K562 (cell line): Measurements from ENCODE around the gene DYTN. TPM values are rescaled to one million over a fixed set of nuclear protein-coding genes. Genes with fewer than 3 reads are reported as not detected.

Experiments
- ATAC-seq: fragments of 200-7000 bp; cut with Tn5 transposase; 3 replicates; pipeline ENCODE4 v1.9.1; 2020; ENCODE audit warnings: moderate library complexity
- BruUV-seq: library from RNA; stranded (reverse); fragments of 400-500 nt; replicated peaks from 2 replicates; lab custom pipeline; 2021; lab: Mats Ljungman, UMichigan
- CTCF ChIA-PET: fragments of 300-600 bp; formaldehyde crosslinking; extraction: SDS; loops from one replicate; lab custom pipeline; 2021; ENCODE audit warnings: low intra/inter-chr PET ratio; lab: Yijun Ruan, JAX
- POLR2A ChIA-PET: fragments of 300-600, 350-650 bp; sonication (Branson Sonifier 250); formaldehyde crosslinking; extraction: SDS; loops from one replicate; lab custom pipeline; 2021; ENCODE audit warnings: antibody characterized with exemption, inconsistent platforms; lab: Yijun Ruan, JAX
- DNase-seq, 4 experiments: peaks; one replicate each; pipeline versions ENCODE4 v3.0.0 to v3.0.0-alpha.2; 2011 to 2018; ENCODE audit warnings: low spot score in 3 of 4, mixed read lengths in 3 of 4; ENCODE audit errors: extremely low read depth in 1 of 4
- FAIRE-seq: peaks from 2 replicates; lab custom pipeline; 2011; peaks lifted over from hg19 to GRCh38; lab: Jason Lieb, UNC
- H2AFZ ChIP-seq: 2 replicates; pipeline ENCODE4 v1.6.0; 2011; ENCODE audit warnings: low read depth, low read length, control low read depth, inconsistent platforms
- H3K27ac ChIP-seq: fragments of 200-600 bp; 3 replicates; pipeline ENCODE4 v1.8.0; 2011; ENCODE audit warnings: low read depth, mild to moderate bottlenecking, control low read depth, inconsistent platforms, low read length, moderate library complexity, mixed read lengths; ENCODE audit errors: extremely low read depth
- H3K27me3 ChIP-seq, 2 experiments: fragments of 300-600 bp in 1 of 2; 2 replicates in 1 of 2; 3 replicates in 1 of 2; pipeline versions ENCODE4 v1.6.0 to v1.8.0; 2011; ENCODE audit warnings: inconsistent platforms in 2 of 2, low read length in 2 of 2, mild to moderate bottlenecking in 1 of 2, mixed read lengths in 1 of 2, moderate library complexity in 1 of 2; ENCODE audit not compliant: control insufficient read depth in 2 of 2, insufficient read depth in 2 of 2
- H3K36me3 ChIP-seq: fragments of 300-600 bp; 3 replicates; pipeline ENCODE4 v1.8.0; 2011; ENCODE audit warnings: mild to moderate bottlenecking, low read length, inconsistent platforms; ENCODE audit not compliant: control insufficient read depth, insufficient read depth
- H3K4me1 ChIP-seq, 2 experiments: fragments of 200-600 bp in 1 of 2; replicated peaks in 1 of 2; 2 replicates in 1 of 2; 3 replicates in 1 of 2; pipeline versions ENCODE4 v1.5.1 to v1.8.0; 2011; ENCODE audit warnings: inconsistent platforms in 2 of 2, low read length in 2 of 2, mild to moderate bottlenecking in 1 of 2, mixed read lengths in 1 of 2, moderate library complexity in 1 of 2; ENCODE audit not compliant: control insufficient read depth in 2 of 2, insufficient read depth in 2 of 2
- H3K4me2 ChIP-seq: 2 replicates; pipeline ENCODE4 v1.6.1; 2011; ENCODE audit warnings: low read length, control low read depth, inconsistent platforms, mixed read lengths; ENCODE audit not compliant: insufficient read depth
- H3K4me3 ChIP-seq: fragments of 200-600 bp; sonication (generic), shearing (Covaris generic); 2 replicates; pipeline ENCODE4 v1.5.1; 2016; ENCODE audit warnings: control low read depth, inconsistent platforms
- H3K79me2 ChIP-seq: fragments of 200-600 bp; 3 replicates; pipeline ENCODE4 v1.8.0; 2011; ENCODE audit warnings: low read length, inconsistent platforms; ENCODE audit not compliant: control insufficient read depth, insufficient read depth
- H3K9ac ChIP-seq, 2 experiments: 2 replicates each; pipeline versions ENCODE4 v1.6.0 to v1.6.1; 2011; ENCODE audit warnings: low read depth in 2 of 2, low read length in 2 of 2, control low read depth in 1 of 2, inconsistent platforms in 1 of 2, mild to moderate bottlenecking in 1 of 2, mixed read lengths in 1 of 2; ENCODE audit not compliant: insufficient read depth in 1 of 2
- H3K9me1 ChIP-seq: one replicate; pipeline ENCODE4 v1.6.0; 2011; ENCODE audit warnings: inconsistent platforms, mild to moderate bottlenecking, low read length, moderate library complexity; ENCODE audit not compliant: control insufficient read depth, insufficient read depth
- H3K9me3 ChIP-seq: replicated peaks from 2 replicates; pipeline ENCODE4 v1.5.1; 2011; ENCODE audit warnings: low read depth, low read length, inconsistent platforms; ENCODE audit not compliant: control insufficient read depth, insufficient read depth
- H4K20me1 ChIP-seq: replicated peaks from 2 replicates; pipeline ENCODE4 v1.6.1; 2011; ENCODE audit warnings: low read length, inconsistent platforms, mixed read lengths; ENCODE audit not compliant: control insufficient read depth, insufficient read depth
- ARHGAP35 ChIP-seq: fragments of 450-650 bp; IDR thresholded peaks from 2 replicates; pipeline ENCODE4 v1.6.1; 2018; ENCODE audit not compliant: partially characterized antibody
- BRD4 ChIP-seq: fragments of 200-600 bp; sonication (generic); IDR thresholded peaks from 2 replicates; pipeline ENCODE4 v1.6.1; 2017; ENCODE audit warnings: inconsistent platforms
- DIDO1 ChIP-seq: fragments of 450-650 bp; IDR thresholded peaks from 2 replicates; pipeline ENCODE4 v1.6.1; 2016; ENCODE audit warnings: low read depth, missing biosample characterization, missing genetic modification characterization
- ESRRB ChIP-seq: fragments of 250-450 bp; sonication (Bioruptor Pico); IDR thresholded peaks from 2 replicates; pipeline ENCODE4 v1.5.0; 2020; ENCODE audit warnings: mild to moderate bottlenecking, moderate library complexity, borderline replicate concordance
- GTF2E2 ChIP-seq: fragments of 200-800 bp; sonication (Bioruptor generic); IDR thresholded peaks from 2 replicates; pipeline ENCODE4 v1.6.1; 2016; ENCODE audit warnings: missing genetic modification characterization, missing compliant biosample characterization
- MTF1 ChIP-seq: fragments of 250-450 bp; sonication (Bioruptor Pico); IDR thresholded peaks from 2 replicates; pipeline ENCODE4 v1.9.0; 2021; ENCODE audit warnings: moderate library complexity, mild to moderate bottlenecking, inconsistent platforms, borderline replicate concordance
- POLR2A ChIP-seq: fragments of 450-650 bp; conservative IDR thresholded peaks from 2 replicates; pipeline ENCODE4 v1.6.1; 2016
- RAD51 ChIP-seq: fragments of 450-650 bp; IDR thresholded peaks from 2 replicates; pipeline ENCODE4 v1.7.1; 2016; ENCODE audit warnings: low read depth, mild to moderate bottlenecking, borderline replicate concordance
- RCOR1 ChIP-seq, 2 experiments: IDR thresholded peaks; 2 replicates each; pipeline ENCODE4 v1.6.1; 2012; ENCODE audit warnings: low read depth in 2 of 2, low read length in 2 of 2, borderline replicate concordance in 1 of 2, improper control_type of control experiment in 1 of 2
- USF2 ChIP-seq: sonication (generic); formaldehyde crosslinking; IDR thresholded peaks from 2 replicates; pipeline ENCODE4 v1.5.0; 2020; ENCODE audit warnings: missing genetic modification reagents
- ZBTB12 ChIP-seq: fragments of 250-450 bp; sonication (Bioruptor Pico); IDR thresholded peaks from 2 replicates; pipeline ENCODE4 v1.4.0; 2020
- ZNF280A ChIP-seq: fragments of 450-650 bp; IDR thresholded peaks from 2 replicates; pipeline ENCODE4 v1.6.1; 2018; ENCODE audit warnings: mild to moderate bottlenecking, low read depth; ENCODE audit not compliant: partially characterized antibody
- WGBS: fragments of 100-300 bp; shearing (Covaris generic); methylation state at CpG from one replicate; pipeline ENCODE4 v1.1.6; 2016; ENCODE audit warnings: low coverage, mixed read lengths; ENCODE audit not compliant: insufficient coverage; ENCODE audit errors: missing lambda C conversion rate; 5-methylcytosine and 5-hydroxymethylcytosine counted together
- in situ Hi-C: fragments of 300-500 bp; cut with MboI; formaldehyde crosslinking; loops from 4 replicates; pipeline ENCODE4 v1.15.0; 2018; ENCODE audit warnings: inconsistent platforms, mixed read lengths
- intact Hi-C: fragments of 100-400 bp; cut with micrococcal nuclease; formaldehyde crosslinking; loops from 2 replicates; pipeline ENCODE4 v1.14.2; 2022
- polyA plus RNA-seq, 8 experiments: library from polyadenylated mRNA; depleted of rRNA in 4 of 8; stranded (reverse) in 5 of 8; unstranded in 3 of 8; fragments of >200 nt; fragmentation: Nextera tagmentation in 2 of 8; fragmentation: Illumina TruSeq in 1 of 8; extraction: Ambion mirVana in 2 of 8; extraction: Trizol in 1 of 8; gene quantifications; 2 replicates each; pipeline versions ENCODE4 v1.2.1 to v1.2.3, GENCODE V29; 2011 to 2014; ENCODE audit warnings: inconsistent platforms in 1 of 8, missing spikeins in 1 of 8
- total RNA-seq, 7 experiments: library from RNA; depleted of rRNA in 6 of 7; stranded (reverse); fragments of >200 nt in 6 of 7; fragmentation: Illumina TruSeq in 2 of 7; extraction: Trizol in 2 of 7; gene quantifications; 2 replicates each; pipeline versions ENCODE4 v1.2.1 to v1.2.3, GENCODE V29; 2011 to 2021; ENCODE audit warnings: low replicate concordance in 1 of 7

Gene DYTN
- total and polyA plus RNA-seq, 9 of the 15 experiments (the other 6 are each of a cell fraction or from before 2014, with no cell fraction given): not detected

GRCh38 chr2:206701952-206702605, 16.1 kb downstream of the DYTN start:
- Histone ChIP-seq H3K4me2 (no peak overlapping the region), H3K4me1 (no peaks in the 10 kb centered on the region), H3K9ac (no peak overlapping the region), H3K36me3 (no peaks in the 10 kb centered on the region), H3K27ac (no peak overlapping the region), H3K4me3 (no peak overlapping the region), H3K27me3 (peaks cover 0 to 2% of the 10 kb centered on the region in 2 experiments; a peak in 1 of 5 replicates), H3K79me2 (no peaks in the 10 kb centered on the region), H3K9me3 (no peaks in the 10 kb centered on the region), H4K20me1 (no peaks in the 10 kb centered on the region)
- intact Hi-C loops (no loop called here), in situ Hi-C loops (no loop called here)
- ATAC-seq (no peak), FAIRE-seq (no peak)
- ChIA-PET CTCF (no interaction called here), POLR2A (no interaction called here)
- BruUV-seq: no TSS peak
- no peak for TF ChIP-seq MTF1
- TF ChIP-seq ZBTB12 (CRISPR knock-in tag): no peak
- TF ChIP-seq ARHGAP35: no peak
- TF ChIP-seq ZNF280A: no peak
- TF ChIP-seq RCOR1 (IDR thresholded peaks at IDR 0.05; ENCODE audit: borderline replicate concordance in 1 of 2, low read depth in 2 of 2, low read length in 2 of 2): no peak
- no peak for TF ChIP-seq BRD4
- TF ChIP-seq GTF2E2: no peak
- no peak for TF ChIP-seq RAD51
- TF ChIP-seq POLR2A: no peak
- no peak for TF ChIP-seq DIDO1 (tag)
- TF ChIP-seq ESRRB (CRISPR knock-in tag): no peak
- no peak for TF ChIP-seq USF2 (CRISPR knock-in tag)
- TF ChIP-seq, all 486 proteins: peak for 0
- no peak for DNase-seq
- Histone ChIP-seq H2AFZ (no peak overlapping the region), H3K9me1 (no peaks in the 10 kb centered on the region)
- 0% methylated on average over 8 of the region's 8 CpGs for WGBS
